Right atrium auricular region (tissue), 2 donors: ENCODE measurements around the gene CSTPP1. TPM values are rescaled to one million over a fixed set of nuclear protein-coding genes. Genes with fewer than 3 reads are reported as not detected.

Experiments used
- DNase-seq: peaks from one replicate; pipeline ENCODE4 v3.0.0-alpha.2; 2019; ENCODE audit warnings: low spot score
- H3K27ac ChIP-seq, 2 donors: fragments of 200-600 bp; sonication (generic); 1 replicate in 1 of 2; 2 replicates in 1 of 2; pipeline ENCODE4 v1.5.1; 2016 to 2019
- H3K27me3 ChIP-seq, 2 donors: fragments of 200-600 bp; sonication (generic); one replicate each; pipeline versions ENCODE4 v1.5.1 to v1.6.0; 2017 to 2019
- H3K36me3 ChIP-seq: fragments of 200-600 bp; sonication (generic); one replicate; pipeline ENCODE4 v1.5.1; 2016
- H3K4me1 ChIP-seq, 2 donors: fragments of 200-600 bp; sonication (generic); one replicate each; pipeline versions ENCODE4 v1.5.1 to v1.6.0; 2017 to 2019
- H3K4me3 ChIP-seq, 2 donors: fragments of 200-600 bp; sonication (generic); 1 replicate in 1 of 2; 2 replicates in 1 of 2; pipeline ENCODE4 v1.5.1; 2017 to 2019; ENCODE audit warnings: mild to moderate bottlenecking in 1 of 2, moderate library complexity in 1 of 2
- H3K9me3 ChIP-seq, 2 donors: fragments of 200-600 bp; sonication (generic); one replicate each; pipeline ENCODE4 v1.5.1; 2019
- total RNA-seq, 2 donors: library from RNA; depleted of rRNA; stranded (reverse); fragments of >200 nt; gene quantifications; one replicate each; pipeline ENCODE4 v1.1.0, GENCODE V29; 2016
- TF ChIP-seq, protein P1 (sequence below), 2 donors: fragments of 200-600 bp; sonication (generic); IDR thresholded peaks; one replicate each; pipeline ENCODE4 v1.5.1; 2019; ENCODE audit warnings: antibody characterized with exemption in 2 of 2

Gene CSTPP1
- total RNA-seq, 2 donors from 2014 or later, result 8.1 to 14.0 TPM

GRCh38 chr11:47014097-47014496 lies 77.5 kb downstream of the CSTPP1 start:
- H3K4me1 ChIP-seq, result peaks cover 0 to 3% of the 10 kb centered on the region in 2 donors
- no peak overlapping the region for H3K4me3 ChIP-seq
- no peaks in the 10 kb centered on the region for H3K36me3 ChIP-seq
- no peaks in the 10 kb centered on the region for H3K27me3 ChIP-seq
- no peak for DNase-seq
- TF ChIP-seq, protein P1, sequence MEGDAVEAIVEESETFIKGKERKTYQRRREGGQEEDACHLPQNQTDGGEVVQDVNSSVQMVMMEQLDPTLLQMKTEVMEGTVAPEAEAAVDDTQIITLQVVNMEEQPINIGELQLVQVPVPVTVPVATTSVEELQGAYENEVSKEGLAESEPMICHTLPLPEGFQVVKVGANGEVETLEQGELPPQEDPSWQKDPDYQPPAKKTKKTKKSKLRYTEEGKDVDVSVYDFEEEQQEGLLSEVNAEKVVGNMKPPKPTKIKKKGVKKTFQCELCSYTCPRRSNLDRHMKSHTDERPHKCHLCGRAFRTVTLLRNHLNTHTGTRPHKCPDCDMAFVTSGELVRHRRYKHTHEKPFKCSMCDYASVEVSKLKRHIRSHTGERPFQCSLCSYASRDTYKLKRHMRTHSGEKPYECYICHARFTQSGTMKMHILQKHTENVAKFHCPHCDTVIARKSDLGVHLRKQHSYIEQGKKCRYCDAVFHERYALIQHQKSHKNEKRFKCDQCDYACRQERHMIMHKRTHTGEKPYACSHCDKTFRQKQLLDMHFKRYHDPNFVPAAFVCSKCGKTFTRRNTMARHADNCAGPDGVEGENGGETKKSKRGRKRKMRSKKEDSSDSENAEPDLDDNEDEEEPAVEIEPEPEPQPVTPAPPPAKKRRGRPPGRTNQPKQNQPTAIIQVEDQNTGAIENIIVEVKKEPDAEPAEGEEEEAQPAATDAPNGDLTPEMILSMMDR (IDR thresholded peaks at IDR 0.05), result no peak
- no peak overlapping the region for H3K27ac ChIP-seq
- H3K9me3 ChIP-seq, result no peaks in the 10 kb centered on the region

DNA sequence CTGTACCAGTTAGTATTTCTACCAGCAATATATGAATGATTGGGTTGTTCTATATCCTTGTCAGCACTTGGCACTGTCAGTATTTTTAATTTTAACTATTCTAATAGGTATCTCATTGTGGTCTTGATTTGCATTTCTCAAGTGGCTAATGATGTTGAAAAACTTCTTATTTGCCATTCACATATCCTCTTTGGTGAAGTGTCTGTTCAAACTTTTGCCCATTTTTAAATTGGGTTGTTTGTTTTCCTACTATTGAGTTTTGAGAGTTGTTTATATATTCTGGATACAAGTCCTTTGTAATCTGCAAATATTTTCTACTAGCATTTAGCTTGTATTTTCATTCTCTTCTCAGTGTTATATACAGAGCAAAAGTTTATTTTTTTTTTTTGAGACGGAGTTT lies 82.1 kb downstream of the CSTPP1 start:
- Histone ChIP-seq H3K9me3 (no peaks in the 10 kb centered on the region), H3K27me3 (no peaks in the 10 kb centered on the region), H3K27ac (no peak overlapping the region)

DNA sequence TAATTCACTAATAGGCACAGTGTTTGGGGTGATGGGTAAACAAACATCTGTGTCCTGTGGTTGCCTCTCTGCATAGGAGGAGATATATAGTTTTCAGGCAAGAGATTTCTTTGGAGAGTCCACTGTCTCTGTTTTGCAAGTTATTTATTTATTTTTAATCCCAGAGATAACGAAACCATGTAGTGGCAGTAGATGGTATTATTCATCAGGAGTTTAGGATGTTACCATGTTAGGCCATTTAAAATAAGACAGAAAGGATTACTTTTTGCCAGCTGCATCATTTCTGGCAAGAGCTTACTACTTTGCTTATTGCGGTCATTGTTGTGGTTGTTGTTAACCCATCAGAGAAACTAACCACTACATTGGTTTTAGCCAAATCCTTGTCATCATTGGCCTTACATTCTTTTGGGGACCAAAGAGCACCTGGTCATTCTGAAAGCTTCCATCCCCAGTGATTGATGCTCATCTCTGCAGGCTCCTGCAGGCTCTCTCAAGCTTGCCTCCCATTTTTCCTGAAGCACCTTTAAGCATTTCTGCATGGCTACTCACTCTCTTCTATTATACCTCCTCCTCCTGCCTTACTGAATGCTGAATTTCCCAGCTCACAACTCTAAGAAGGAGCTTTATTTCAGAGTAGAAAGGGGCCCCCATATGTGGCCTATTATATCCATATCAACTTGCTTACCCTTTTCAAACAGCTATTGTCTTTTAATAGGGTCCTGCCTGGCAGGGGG lies 84.4 kb downstream of the CSTPP1 start:
- TF ChIP-seq, protein P1 (IDR thresholded peaks at IDR 0.05), result no peak
- no peak for DNase-seq
- H3K4me3 ChIP-seq, result no peak overlapping the region
- no peaks in the 10 kb centered on the region for H3K4me1 ChIP-seq
- H3K36me3 ChIP-seq, result no peaks in the 10 kb centered on the region
- no peaks in the 10 kb centered on the region for H3K27me3 ChIP-seq
- H3K27ac ChIP-seq, result no peak overlapping the region
- no peaks in the 10 kb centered on the region for H3K9me3 ChIP-seq

More for the DNA sequence above, 82.1 kb downstream of the CSTPP1 start:
- no peak overlapping the region for H3K4me3 ChIP-seq
- no peaks in the 10 kb centered on the region for H3K4me1 ChIP-seq
- H3K36me3 ChIP-seq, result no peaks in the 10 kb centered on the region
- TF ChIP-seq, protein P1 (IDR thresholded peaks at IDR 0.05), result no peak
- no peak for DNase-seq

- no peak for DNase-seq
- TF ChIP-seq, protein P1 (IDR thresholded peaks at IDR 0.05), result no peak
- H3K4me1 ChIP-seq, result no peaks in the 10 kb centered on the region
- H3K9me3 ChIP-seq, result no peaks in the 10 kb centered on the region
- H3K27ac ChIP-seq, result no peak overlapping the region
- H3K27me3 ChIP-seq, result no peaks in the 10 kb centered on the region
- no peaks in the 10 kb centered on the region for H3K36me3 ChIP-seq
- H3K4me3 ChIP-seq, result no peak overlapping the region
Observed at GRCh38 chr11:47021527-47021818, 84.9 kb downstream of the CSTPP1 start.

DNA sequence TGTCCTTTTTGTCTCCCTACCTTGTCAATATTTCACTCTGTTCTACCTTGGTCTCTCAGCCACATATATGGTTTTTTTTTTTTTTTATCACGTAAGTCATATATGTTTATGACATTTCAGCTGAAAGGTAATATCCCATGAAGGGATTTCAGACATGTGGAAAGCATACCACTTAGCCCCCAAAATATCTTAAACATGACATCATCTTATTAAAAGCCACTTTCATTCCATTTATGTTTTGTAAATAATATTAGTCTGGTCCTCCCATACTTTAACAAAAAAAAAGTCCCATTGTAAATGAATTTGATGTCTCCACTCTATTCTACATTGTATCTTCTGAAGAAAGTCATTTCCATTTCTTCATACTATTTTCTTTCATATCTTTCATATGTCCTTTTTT lies 85.4 kb downstream of the CSTPP1 start:
- DNase-seq, result no peak

More for the DNA sequence above, 85.4 kb downstream of the CSTPP1 start:
- Histone ChIP-seq H3K4me3 (no peak overlapping the region), H3K36me3 (no peaks in the 10 kb centered on the region), H3K9me3 (no peaks in the 10 kb centered on the region), H3K27ac (no peak overlapping the region), H3K27me3 (no peaks in the 10 kb centered on the region), H3K4me1 (no peaks in the 10 kb centered on the region)
- TF ChIP-seq, protein P1 (IDR thresholded peaks at IDR 0.05), result no peak
